Neural crest cell (in vitro differentiated cells): ENCODE results near the gene PANK4. TPM values are rescaled to one million over a fixed set of nuclear protein-coding genes. Genes with fewer than 3 reads are reported as not detected.

Experiments used
- DNase-seq: peaks from one replicate; pipeline ENCODE4 v3.0.0; 2021; ENCODE audit warnings: low read depth, mixed read lengths, low spot score
- H3K27ac Mint-ChIP-seq: one replicate; pipeline ENCODE4 v1.8.0; 2021; ENCODE audit warnings: mild to moderate bottlenecking, mixed read lengths; ENCODE audit not compliant: unreplicated experiment
- H3K27me3 Mint-ChIP-seq: 2 replicates; pipeline ENCODE4 v1.8.0; 2021; ENCODE audit warnings: low read depth, mild to moderate bottlenecking, mixed read lengths
- H3K36me3 Mint-ChIP-seq: 2 replicates; pipeline ENCODE4 v1.8.0; 2021; ENCODE audit warnings: low read depth, mild to moderate bottlenecking, mixed read lengths
- H3K4me1 Mint-ChIP-seq: 2 replicates; pipeline ENCODE4 v1.8.0; 2021; ENCODE audit warnings: mixed read lengths
- H3K4me3 Mint-ChIP-seq: one replicate; pipeline ENCODE4 v1.8.0; 2021; ENCODE audit warnings: mild to moderate bottlenecking, mixed read lengths
- H3K9me3 Mint-ChIP-seq: 2 replicates; pipeline ENCODE4 v1.8.0; 2021; ENCODE audit warnings: mixed read lengths
- CTCF ChIP-seq: fragments of 200-600 bp; sonication (generic); conservative IDR thresholded peaks from 2 replicates; pipeline ENCODE4 v1.5.0; 2021; ENCODE audit warnings: antibody characterized with exemption, mild to moderate bottlenecking
- total RNA-seq: library from RNA; stranded (reverse); gene quantifications from 2 replicates; pipeline ENCODE4 v1.2.1, GENCODE V29; 2021

PANK4 gene
- total RNA-seq, 1 donor from 2014 or later: 65.5 TPM

DNA sequence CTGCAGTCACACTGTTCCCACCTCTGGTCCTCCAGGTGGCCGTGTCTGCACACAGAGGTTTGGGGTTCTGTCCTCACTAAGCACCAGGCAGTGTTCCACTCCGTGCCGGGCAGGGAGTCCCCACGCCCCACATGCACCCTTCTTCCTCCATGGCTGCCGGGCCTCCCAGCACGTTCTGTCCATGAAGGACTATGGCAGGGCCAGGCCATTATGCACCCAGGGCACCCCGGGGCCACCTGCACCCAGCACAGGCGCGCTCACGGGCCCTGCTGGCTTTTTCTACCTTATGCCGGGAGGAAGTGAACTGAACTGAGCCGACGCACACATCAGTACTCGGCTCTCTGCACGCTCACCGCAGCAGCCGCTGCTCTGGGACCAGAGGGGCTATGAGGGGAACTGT is 10.3 kb downstream of the PANK4 start:
- Mint-ChIP-seq H3K9me3 (no peaks in the 10 kb centered on the region), H3K27me3 (no peaks in the 10 kb centered on the region), H3K36me3 (no peaks in the 10 kb centered on the region), H3K4me1 (no peaks in the 10 kb centered on the region), H3K27ac (no peak overlapping the region), H3K4me3 (no peak overlapping the region)
- DNase-seq: no peak
- no peak for TF ChIP-seq CTCF

- Mint-ChIP-seq H3K36me3 (no peaks in the 10 kb centered on the region), H3K27me3 (no peaks in the 10 kb centered on the region), H3K4me3 (no peak overlapping the region), H3K9me3 (no peaks in the 10 kb centered on the region), H3K4me1 (no peaks in the 10 kb centered on the region), H3K27ac (no peak overlapping the region)
- TF ChIP-seq CTCF: no peak
- no peak for DNase-seq
Measured at GRCh38 chr1:2515763-2516080, 10.7 kb downstream of the PANK4 start.

- Mint-ChIP-seq H3K27me3 (no peaks in the 10 kb centered on the region), H3K4me1 (no peaks in the 10 kb centered on the region), H3K27ac (no peak overlapping the region), H3K9me3 (no peaks in the 10 kb centered on the region), H3K4me3 (peak overlapping the region; percentile 15), H3K36me3 (no peaks in the 10 kb centered on the region)
- DNase-seq: no peak
- peak; percentile 44 for TF ChIP-seq CTCF
Measured at GRCh38 chr1:2514863-2515762, 11.3 kb downstream of the PANK4 start.

GRCh38 chr1:2513939-2514652 is 12.3 kb downstream of the PANK4 start:
- no peaks in the 10 kb centered on the region for H3K36me3 Mint-ChIP-seq
- DNase-seq: no peak

DNA sequence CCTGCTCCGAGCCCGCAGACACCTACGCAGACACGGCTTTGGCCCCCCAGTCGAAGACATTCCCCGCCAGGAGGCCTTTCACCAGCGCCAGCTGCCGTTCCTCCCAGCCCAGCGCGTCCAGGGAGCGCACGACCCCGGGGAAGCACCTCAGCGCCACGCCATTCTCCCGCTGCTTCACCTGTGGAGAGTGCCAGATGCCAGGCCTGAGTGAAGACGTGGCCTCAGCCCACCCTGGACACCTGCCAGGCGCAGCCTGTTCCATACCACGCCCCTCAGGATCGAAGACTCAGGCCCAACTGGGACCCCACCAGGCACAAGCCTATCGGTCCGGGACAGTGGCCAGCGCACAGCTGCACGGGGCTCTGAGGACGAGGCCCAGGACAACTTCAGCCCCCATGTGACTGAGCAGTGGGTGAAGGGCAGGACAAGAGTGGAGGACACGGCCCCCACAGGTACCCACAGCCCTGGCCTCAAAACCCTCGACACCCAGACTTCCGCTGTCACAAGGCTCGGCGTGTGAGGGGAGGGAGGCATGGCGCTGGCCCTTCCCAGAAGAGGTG is 13.5 kb downstream of the PANK4 start:
- Mint-ChIP-seq H3K4me1 (no peaks in the 10 kb centered on the region), H3K27me3 (no peaks in the 10 kb centered on the region), H3K4me3 (no peak overlapping the region), H3K36me3 (peaks cover 2% of the 10 kb centered on the region), H3K9me3 (no peaks in the 10 kb centered on the region), H3K27ac (no peak overlapping the region)
- no peak for DNase-seq
- TF ChIP-seq CTCF: no peak

More at GRCh38 chr1:2513939-2514652, 12.3 kb downstream of the PANK4 start:
- no peaks in the 10 kb centered on the region for H3K9me3 Mint-ChIP-seq
- no peak overlapping the region for H3K4me3 Mint-ChIP-seq
- TF ChIP-seq CTCF: no peak
- H3K4me1 Mint-ChIP-seq: no peaks in the 10 kb centered on the region
- H3K27me3 Mint-ChIP-seq: no peaks in the 10 kb centered on the region
- H3K27ac Mint-ChIP-seq: no peak overlapping the region
